ENCODE measurements around the gene PGM1.

The PGM1 gene

GRCh38 chr1:63669151-63669961, 76.1 kb downstream of the PGM1 start:
- no peak for DNase-seq

- DNase-seq: no peak
Measured at GRCh38 chr1:63670164-63670563, 77.0 kb downstream of the PGM1 start.

GRCh38 chr1:63671514-63671913, 78.3 kb downstream of the PGM1 start:
- no peak for DNase-seq

GRCh38 chr1:63674238-63674864, 81.1 kb downstream of the PGM1 start:
- DNase-seq: peak; percentile 52

- no peak for DNase-seq
Measured at GRCh38 chr1:63674865-63675419, 81.7 kb downstream of the PGM1 start.

GRCh38 chr1:63675420-63675931, 82.3 kb downstream of the PGM1 start:
- no peak for DNase-seq

GRCh38 chr1:63677497-63677896, 84.3 kb downstream of the PGM1 start:
- no peak for DNase-seq

- DNase-seq: no peak
Measured at GRCh38 chr1:63678200-63678599, 85.0 kb downstream of the PGM1 start.

- DNase-seq: no peak
Measured at GRCh38 chr1:63679076-63679475, 85.9 kb downstream of the PGM1 start.

- no peak for DNase-seq
Measured at GRCh38 chr1:63679589-63679988, 86.4 kb downstream of the PGM1 start.

- DNase-seq: no peak
Measured at GRCh38 chr1:63682936-63683335, 89.7 kb downstream of the PGM1 start.

GRCh38 chr1:63683759-63684158, 90.5 kb downstream of the PGM1 start:
- no peak for DNase-seq

- no peak for DNase-seq
Measured at GRCh38 chr1:63686696-63687095, 93.5 kb downstream of the PGM1 start.

GRCh38 chr1:63688302-63688890, 95.2 kb downstream of the PGM1 start:
- DNase-seq: no peak

- no peak for DNase-seq
Measured at GRCh38 chr1:63690966-63691700, 97.9 kb downstream of the PGM1 start.

GRCh38 chr1:63691701-63692425, 98.7 kb downstream of the PGM1 start:
- no peak for DNase-seq

GRCh38 chr1:63693944-63694571, 100.8 kb downstream of the PGM1 start:
- DNase-seq: no peak

GRCh38 chr1:63698001-63698838, 105.0 kb downstream of the PGM1 start:
- DNase-seq: no peak

- DNase-seq: no peak
Measured at GRCh38 chr1:63701187-63701586, 108.0 kb downstream of the PGM1 start.

- DNase-seq: no peak
Measured at GRCh38 chr1:63703701-63704107, 110.5 kb downstream of the PGM1 start.

GRCh38 chr1:63704443-63704842, 111.2 kb downstream of the PGM1 start:
- DNase-seq: no peak

Measured in GOT3 (cell line).